ENCODE results near the gene GMDS. TPM values are rescaled to one million over a fixed set of nuclear protein-coding genes. Genes with fewer than 3 reads are reported as not detected.

GMDS gene
- total RNA-seq, 5 donors from 2014 or later (not counting 1 experiment from before 2014, with no cell fraction given) = 12.9 to 21.5 (median 14.6) TPM

GRCh38 chr6:2266841-2267240 is 21.4 kb upstream of the GMDS start:
- peaks cover 75% of the 10 kb centered on the region for H3K36me3 Mint-ChIP-seq
- DNase-seq (no peak), ATAC-seq (replicated peaks in 1 of 4) (no peak)
- H3K27ac Mint-ChIP-seq = no peak overlapping the region
- Histone ChIP-seq H3K4me1 (ENCODE audit: control insufficient read depth in 1 of 2, extremely low read depth in 1 of 2, insufficient read depth in 2 of 2, low read length in 2 of 2) (no peaks in the 10 kb centered on the region), H3K4me3 (ENCODE audit: control insufficient read depth in 1 of 2, extremely low read depth in 1 of 2, low read length in 1 of 2) (no peak overlapping the region), H3K27me3 (replicated peaks in 1 of 2; ENCODE audit: control insufficient read depth in 2 of 2, extremely low read depth in 1 of 2, insufficient read depth in 2 of 2, low read length in 1 of 2) (no peaks in the 10 kb centered on the region), H3K9me3 (no peaks in the 10 kb centered on the region), H3K27ac (ENCODE audit: low read length) (no peak overlapping the region), H3K36me3 (ENCODE audit: control insufficient read depth in 2 of 2, extremely low read depth in 1 of 2, insufficient read depth in 1 of 2, low read length in 1 of 2) (peaks cover 3 to 29% of the 10 kb centered on the region in 2 donors)
- no peaks in the 10 kb centered on the region for H3K9me3 Mint-ChIP-seq
- H3K27me3 Mint-ChIP-seq = no peaks in the 10 kb centered on the region
- WGBS (ENCODE audit: insufficient coverage) = no CpG with 5 or more reads among the region's 1 CpG
- CTCF ChIA-PET = no interaction called here
- H3K4me3 Mint-ChIP-seq = no peak overlapping the region
- peaks cover 0 to 19% (median 4%) of the 10 kb centered on the region in 3 donors for H3K4me1 Mint-ChIP-seq
- POLR2A ChIA-PET = no interaction called here

GRCh38 chr6:2266031-2266795 is 20.8 kb upstream of the GMDS start:
- Histone ChIP-seq H3K27me3 (replicated peaks in 1 of 2; ENCODE audit: control insufficient read depth in 2 of 2, extremely low read depth in 1 of 2, insufficient read depth in 2 of 2, low read length in 1 of 2) (no peaks in the 10 kb centered on the region), H3K4me1 (ENCODE audit: control insufficient read depth in 1 of 2, extremely low read depth in 1 of 2, insufficient read depth in 2 of 2, low read length in 2 of 2) (no peaks in the 10 kb centered on the region), H3K9me3 (no peaks in the 10 kb centered on the region), H3K27ac (ENCODE audit: low read length) (no peak overlapping the region), H3K36me3 (ENCODE audit: control insufficient read depth in 2 of 2, extremely low read depth in 1 of 2, insufficient read depth in 1 of 2, low read length in 1 of 2) (peaks cover 3 to 29% of the 10 kb centered on the region in 2 donors), H3K4me3 (ENCODE audit: control insufficient read depth in 1 of 2, extremely low read depth in 1 of 2, low read length in 1 of 2) (no peak overlapping the region)
- Mint-ChIP-seq H3K36me3 (peaks cover 71% of the 10 kb centered on the region), H3K9me3 (no peaks in the 10 kb centered on the region), H3K4me1 (peaks cover 0 to 25% (median 4%) of the 10 kb centered on the region in 3 donors), H3K4me3 (no peak overlapping the region), H3K27ac (no peak overlapping the region), H3K27me3 (no peaks in the 10 kb centered on the region)
- ChIA-PET POLR2A (no interaction called here), CTCF (no interaction called here)
- ATAC-seq (replicated peaks in 1 of 4) (no peak), DNase-seq (no peak)
- WGBS (ENCODE audit: insufficient coverage) = 14% methylated on average over 1 of the region's 3 CpGs

GRCh38 chr6:2264932-2265331 is 19.5 kb upstream of the GMDS start:
- H3K27me3 Mint-ChIP-seq = no peaks in the 10 kb centered on the region
- WGBS (ENCODE audit: insufficient coverage) = no CpG with 5 or more reads among the region's 2 CpGs
- peaks cover 0 to 29% (median 4%) of the 10 kb centered on the region in 3 donors for H3K4me1 Mint-ChIP-seq
- no peak for DNase-seq
- H3K4me3 Mint-ChIP-seq = no peak overlapping the region
- ChIA-PET CTCF (no interaction called here), POLR2A (no interaction called here)
- Histone ChIP-seq H3K36me3 (ENCODE audit: control insufficient read depth in 2 of 2, extremely low read depth in 1 of 2, insufficient read depth in 1 of 2, low read length in 1 of 2) (peaks cover 3 to 29% of the 10 kb centered on the region in 2 donors), H3K27me3 (replicated peaks in 1 of 2; ENCODE audit: control insufficient read depth in 2 of 2, extremely low read depth in 1 of 2, insufficient read depth in 2 of 2, low read length in 1 of 2) (no peaks in the 10 kb centered on the region), H3K9me3 (no peaks in the 10 kb centered on the region), H3K27ac (ENCODE audit: low read length) (no peak overlapping the region), H3K4me1 (ENCODE audit: control insufficient read depth in 1 of 2, extremely low read depth in 1 of 2, insufficient read depth in 2 of 2, low read length in 2 of 2) (no peaks in the 10 kb centered on the region), H3K4me3 (ENCODE audit: control insufficient read depth in 1 of 2, extremely low read depth in 1 of 2, low read length in 1 of 2) (no peak overlapping the region)
- peaks cover 59% of the 10 kb centered on the region for H3K36me3 Mint-ChIP-seq
- ATAC-seq (replicated peaks in 1 of 4) = no peak
- no peaks in the 10 kb centered on the region for H3K9me3 Mint-ChIP-seq
- no peak overlapping the region for H3K27ac Mint-ChIP-seq

- Mint-ChIP-seq H3K9me3 (no peaks in the 10 kb centered on the region), H3K27me3 (no peaks in the 10 kb centered on the region), H3K4me3 (no peak overlapping the region), H3K4me1 (peaks cover 0 to 29% (median 4%) of the 10 kb centered on the region in 3 donors), H3K27ac (no peak overlapping the region), H3K36me3 (peaks cover 67% of the 10 kb centered on the region)
- Histone ChIP-seq H3K27me3 (replicated peaks in 1 of 2; ENCODE audit: control insufficient read depth in 2 of 2, extremely low read depth in 1 of 2, insufficient read depth in 2 of 2, low read length in 1 of 2) (no peaks in the 10 kb centered on the region), H3K9me3 (no peaks in the 10 kb centered on the region), H3K4me3 (ENCODE audit: control insufficient read depth in 1 of 2, extremely low read depth in 1 of 2, low read length in 1 of 2) (no peak overlapping the region), H3K27ac (ENCODE audit: low read length) (no peak overlapping the region), H3K36me3 (ENCODE audit: control insufficient read depth in 2 of 2, extremely low read depth in 1 of 2, insufficient read depth in 1 of 2, low read length in 1 of 2) (peaks cover 3 to 27% of the 10 kb centered on the region in 2 donors), H3K4me1 (ENCODE audit: control insufficient read depth in 1 of 2, extremely low read depth in 1 of 2, insufficient read depth in 2 of 2, low read length in 2 of 2) (no peaks in the 10 kb centered on the region)
- WGBS (ENCODE audit: insufficient coverage) = 100% methylated on average over 1 of the region's 1 CpG
- ChIA-PET CTCF (interaction anchor here in 1 of 2 donors (0.6 kb wide), 1 partner anchor 1238 kb away, joined by 6 read pairs; no protein-coding TSS in a partner anchor), POLR2A (no interaction called here)
- no peak for ATAC-seq (replicated peaks in 1 of 4)
- no peak for DNase-seq
Observed at GRCh38 chr6:2263896-2264295, 18.5 kb upstream of the GMDS start.

- Mint-ChIP-seq H3K27ac (no peak overlapping the region), H3K9me3 (peaks cover 0 to 4% (median 0%) of the 10 kb centered on the region in 3 donors), H3K36me3 (peaks cover 71% of the 10 kb centered on the region), H3K4me1 (peaks cover 4 to 20% (median 4%) of the 10 kb centered on the region in 3 donors), H3K4me3 (no peak overlapping the region), H3K27me3 (no peaks in the 10 kb centered on the region)
- DNase-seq (no peak), ATAC-seq (replicated peaks in 1 of 4) (no peak)
- POLR2A ChIA-PET = interaction anchor here in 1 of 2 donors (0.5 kb wide), 1 partner anchor 760 kb away, joined by 3 read pairs; no protein-coding TSS in a partner anchor
- H3K27ac ChIP-seq (ENCODE audit: low read length) = no peak overlapping the region
- H3K9me3 ChIP-seq = no peaks in the 10 kb centered on the region
- H3K27me3 ChIP-seq (replicated peaks in 1 of 2; ENCODE audit: control insufficient read depth in 2 of 2, extremely low read depth in 1 of 2, insufficient read depth in 2 of 2, low read length in 1 of 2) = no peaks in the 10 kb centered on the region
- CTCF ChIA-PET = interaction anchor here (0.6 to 0.7 kb wide), 4 partner anchors 50 to 987 kb away, joined by 3 to 7 read pairs (median 3); no protein-coding TSS in a partner anchor
- peaks cover 0 to 7% of the 10 kb centered on the region in 2 donors for H3K36me3 ChIP-seq (ENCODE audit: control insufficient read depth in 2 of 2, extremely low read depth in 1 of 2, insufficient read depth in 1 of 2, low read length in 1 of 2)
- WGBS (ENCODE audit: insufficient coverage) = no CpG with 5 or more reads among the region's 5 CpGs
- H3K4me1 ChIP-seq (ENCODE audit: control insufficient read depth in 1 of 2, extremely low read depth in 1 of 2, insufficient read depth in 2 of 2, low read length in 2 of 2) = no peaks in the 10 kb centered on the region
- no peak overlapping the region for H3K4me3 ChIP-seq (ENCODE audit: control insufficient read depth in 1 of 2, extremely low read depth in 1 of 2, low read length in 1 of 2)
Observed at GRCh38 chr6:2259574-2259973, 14.2 kb upstream of the GMDS start.

- no peak overlapping the region for H3K4me3 Mint-ChIP-seq
- no CpG with 5 or more reads among the region's 4 CpGs for WGBS (ENCODE audit: insufficient coverage)
- peaks cover 0 to 4% of the 10 kb centered on the region in 2 donors for H3K36me3 ChIP-seq (ENCODE audit: control insufficient read depth in 2 of 2, extremely low read depth in 1 of 2, insufficient read depth in 1 of 2, low read length in 1 of 2)
- H3K27ac ChIP-seq (ENCODE audit: low read length) = no peak overlapping the region
- H3K9me3 ChIP-seq = no peaks in the 10 kb centered on the region
- no peak overlapping the region for H3K4me3 ChIP-seq (ENCODE audit: control insufficient read depth in 1 of 2, extremely low read depth in 1 of 2, low read length in 1 of 2)
- no peaks in the 10 kb centered on the region for H3K27me3 ChIP-seq (replicated peaks in 1 of 2; ENCODE audit: control insufficient read depth in 2 of 2, extremely low read depth in 1 of 2, insufficient read depth in 2 of 2, low read length in 1 of 2)
- ChIA-PET POLR2A (interaction anchor here in 1 of 2 donors (0.5 kb wide), 1 partner anchor 761 kb away, joined by 3 read pairs; no protein-coding TSS in a partner anchor), CTCF (no interaction called here)
- peaks cover 4 to 20% (median 4%) of the 10 kb centered on the region in 3 donors for H3K4me1 Mint-ChIP-seq
- peaks cover 70% of the 10 kb centered on the region for H3K36me3 Mint-ChIP-seq
- DNase-seq = no peak
- H3K27me3 Mint-ChIP-seq = no peaks in the 10 kb centered on the region
- H3K27ac Mint-ChIP-seq = no peak overlapping the region
- no peaks in the 10 kb centered on the region for H3K4me1 ChIP-seq (ENCODE audit: control insufficient read depth in 1 of 2, extremely low read depth in 1 of 2, insufficient read depth in 2 of 2, low read length in 2 of 2)
- H3K9me3 Mint-ChIP-seq = peaks cover 0 to 4% (median 0%) of the 10 kb centered on the region in 3 donors
- ATAC-seq (replicated peaks in 1 of 4) = no peak
Observed at GRCh38 chr6:2259002-2259494, 13.6 kb upstream of the GMDS start.

All from T-cell (primary cell).